HT-29 (cell line): ENCODE results near the gene DLD. TPM values are rescaled to one million over a fixed set of nuclear protein-coding genes. Genes with fewer than 3 reads are reported as not detected.
"Not testable (repeated sequence)": the region's sequence is repeated elsewhere in the genome, so short reads cannot be mapped to it uniquely, and the experiment has no call there.

Experiments
- DNase-seq: peaks from one replicate; pipeline ENCODE4 v3.0.0-alpha.2; 2015; ENCODE audit warnings: low spot score
- total RNA-seq: library from RNA; depleted of rRNA; stranded (reverse); fragments of >200 nt; shearing (Covaris generic); gene quantifications from 2 replicates; pipeline ENCODE4 v1.2.3, GENCODE V29; 2014

The DLD gene
- total RNA-seq, 1 experiment from 2014 or later: 36.0 TPM

GRCh38 chr7:107917763-107918651, 27.0 kb downstream of the DLD start:
- DNase-seq: no peak

GRCh38 chr7:107918948-107919347, 28.0 kb downstream of the DLD start:
- DNase-seq: no peak

GRCh38 chr7:107920048-107920772, 29.2 kb downstream of the DLD start:
- DNase-seq: no peak

GRCh38 chr7:107921826-107922225, 30.8 kb downstream of the DLD start:
- not testable (repeated sequence) for DNase-seq

GRCh38 chr7:107922886-107923285, 31.9 kb downstream of the DLD start:
- DNase-seq: no peak

- no peak for DNase-seq
These were observed 34.0 kb downstream of the DLD start for GRCh38 chr7:107924841-107925504.

- no peak for DNase-seq
These were observed 35.5 kb downstream of the DLD start for GRCh38 chr7:107926481-107926880.

GRCh38 chr7:107931740-107932515, 40.9 kb downstream of the DLD start:
- DNase-seq: no peak

- no peak for DNase-seq
These were observed 41.8 kb downstream of the DLD start for GRCh38 chr7:107932805-107933204.

- no peak for DNase-seq
These were observed 42.5 kb downstream of the DLD start for GRCh38 chr7:107933386-107934013.

- DNase-seq: no peak
These were observed 44.2 kb downstream of the DLD start for GRCh38 chr7:107934991-107935770.

GRCh38 chr7:107936312-107936711, 45.3 kb downstream of the DLD start:
- DNase-seq: no peak

GRCh38 chr7:107937531-107937930, 46.5 kb downstream of the DLD start:
- DNase-seq: no peak

GRCh38 chr7:107938456-107939250, 47.7 kb downstream of the DLD start:
- no peak for DNase-seq

GRCh38 chr7:107939573-107940489, 48.8 kb downstream of the DLD start:
- DNase-seq: no peak

GRCh38 chr7:107940951-107941350, 50.0 kb downstream of the DLD start:
- no peak for DNase-seq

- no peak for DNase-seq
These were observed 52.0 kb downstream of the DLD start for GRCh38 chr7:107943018-107943417.
